Prostate gland (tissue), 2 donors: Measurements from ENCODE around the gene HDDC3.

ENCODE experiments used
- CTCF ChIP-seq, 4 experiments: fragments of 200-600 bp in 2 of 4; fragments of 450-650 bp in 2 of 4; sonication (generic) in 2 of 4; IDR thresholded peaks; 1 replicate in 3 of 4; 2 replicates in 1 of 4; pipeline ENCODE4 v1.5.1; 2016 to 2019; ENCODE audit warnings: antibody characterized with exemption in 4 of 4, mild to moderate bottlenecking in 2 of 4, moderate library complexity in 2 of 4
- POLR2A ChIP-seq: fragments of 450-650 bp; IDR thresholded peaks from one replicate; pipeline ENCODE4 v1.6.1; 2016; ENCODE audit warnings: antibody characterized with exemption, mild to moderate bottlenecking

- TF ChIP-seq CTCF (IDR thresholded peaks at IDR 0.05) (no peak), POLR2A (no peak)
Measured at GRCh38 chr15:90946538-90946937, 14.2 kb upstream of the HDDC3 start.
